HCT116 (cell line): ENCODE results near the gene CMC1. TPM values are rescaled to one million over a fixed set of nuclear protein-coding genes. Genes with fewer than 3 reads are reported as not detected.

Experiments
- ATAC-seq: fragments of 200-7000 bp; cut with Tn5 transposase; 2 replicates; pipeline ENCODE4 v1.9.1; 2020; ENCODE audit warnings: mild to moderate bottlenecking, moderate library complexity
- BruUV-seq: library from RNA; stranded (reverse); fragments of 400-500 nt; replicated peaks from 2 replicates; lab custom pipeline; 2021; lab: Mats Ljungman, UMichigan
- CTCF ChIA-PET: fragments of 300-600 bp; sonication (Branson Sonifier 250); formaldehyde crosslinking; loops from one replicate; lab custom pipeline; 2021; ENCODE audit warnings: antibody characterized with exemption; lab: Charles Lee
- POLR2A ChIA-PET: fragments of 300-600, 350-600 bp; sonication (Branson Sonifier 250); formaldehyde crosslinking; loops from one replicate; lab custom pipeline; 2021; ENCODE audit warnings: antibody characterized with exemption; lab: Charles Lee
- RAD21 ChIA-PET, 2 experiments: fragments of 300-600 bp; sonication (Branson Sonifier 250); formaldehyde crosslinking; loops; one replicate each; lab custom pipeline; 2023; ENCODE audit warnings: low total read pairs in 2 of 2; ENCODE audit not compliant: uncharacterized antibody in 2 of 2, unreplicated experiment in 2 of 2, low non-redundant PET in 1 of 2; lab: Charles Lee
- DNase-seq: peaks from one replicate; pipeline ENCODE4 v3.0.0-alpha.2; 2010; ENCODE audit warnings: low read depth, low spot score
- H2AFZ ChIP-seq: fragments of 200-600 bp; shearing (Covaris generic), sonication (generic); 2 replicates; pipeline ENCODE4 v1.6.1; 2017; ENCODE audit warnings: low read depth, mixed run types, mixed read lengths, antibody characterized with exemption, low read length; ENCODE audit not compliant: poor library complexity, severe bottlenecking
- H3K27ac ChIP-seq: 2 replicates; pipeline ENCODE4 v1.5.1; 2012; ENCODE audit warnings: low read depth, low read length
- H3K27me3 ChIP-seq: fragments of 200-600 bp; sonication (generic); 2 replicates; pipeline ENCODE4 v1.6.1; 2016; ENCODE audit warnings: mixed run types, low read length, mixed read lengths; ENCODE audit not compliant: insufficient read depth
- H3K36me3 ChIP-seq, 2 experiments: fragments of 200-500 bp in 1 of 2; fragments of 200-600 bp in 1 of 2; sonication (Bioruptor generic) in 1 of 2; sonication (generic) in 1 of 2; 2 replicates each; pipeline versions ENCODE4 v1.5.1 to v1.6.1; 2014 to 2016; ENCODE audit warnings: low read length in 2 of 2, inconsistent platforms in 1 of 2, mixed read lengths in 1 of 2, mixed run types in 1 of 2; ENCODE audit not compliant: insufficient read depth in 2 of 2, control insufficient read depth in 1 of 2
- H3K4me1 ChIP-seq, 2 experiments: fragments of 200-600 bp in 1 of 2; sonication (generic) in 1 of 2; 2 replicates each; pipeline versions ENCODE4 v1.5.1 to v1.6.1; 2012 to 2017; ENCODE audit warnings: low read length in 2 of 2, inconsistent platforms in 1 of 2, mild to moderate bottlenecking in 1 of 2, mixed read lengths in 1 of 2, mixed run types in 1 of 2, moderate library complexity in 1 of 2; ENCODE audit not compliant: insufficient read depth in 2 of 2, control insufficient read depth in 1 of 2
- H3K4me2 ChIP-seq: fragments of 200-600 bp; sonication (generic); 2 replicates; pipeline ENCODE4 v1.6.1; 2017; ENCODE audit warnings: mixed run types, low read length, mixed read lengths
- H3K4me3 ChIP-seq, 2 experiments: fragments of 200-600 bp in 1 of 2; sonication (generic) in 1 of 2; replicated peaks in 1 of 2; 2 replicates each; pipeline ENCODE4 v1.5.1; 2011 to 2016; ENCODE audit warnings: low read length in 2 of 2, control low read depth in 1 of 2, low read depth in 1 of 2, mild to moderate bottlenecking in 1 of 2, mixed read lengths in 1 of 2, mixed run types in 1 of 2
- H3K79me2 ChIP-seq: fragments of 200-600 bp; sonication (generic); 2 replicates; pipeline ENCODE4 v1.6.1; 2017; ENCODE audit warnings: mild to moderate bottlenecking, mixed run types, low read length, moderate library complexity, mixed read lengths; ENCODE audit not compliant: insufficient read depth
- H3K9ac ChIP-seq: fragments of 200-600 bp; sonication (generic); 2 replicates; pipeline ENCODE4 v1.6.1; 2016; ENCODE audit warnings: low read length, mixed read lengths
- H3K9me2 ChIP-seq: fragments of 200-600 bp; sonication (generic), shearing (Covaris generic); 2 replicates; pipeline ENCODE4 v1.6.1; 2017; ENCODE audit warnings: mixed run types, mild to moderate bottlenecking, moderate library complexity; ENCODE audit not compliant: insufficient read depth
- H3K9me3 ChIP-seq, 2 experiments: fragments of 200-500 bp in 1 of 2; fragments of 200-600 bp in 1 of 2; sonication (Bioruptor generic) in 1 of 2; sonication (generic) in 1 of 2; 2 replicates each; pipeline ENCODE4 v1.6.1; 2014 to 2017; ENCODE audit warnings: low read length in 2 of 2, mixed read lengths in 2 of 2, inconsistent platforms in 1 of 2, low read depth in 1 of 2, mild to moderate bottlenecking in 1 of 2, mixed run types in 1 of 2, moderate library complexity in 1 of 2; ENCODE audit not compliant: control insufficient read depth in 1 of 2, insufficient read depth in 1 of 2
- H4K20me1 ChIP-seq: fragments of 200-600 bp; sonication (generic), shearing (Covaris generic); 2 replicates; pipeline ENCODE4 v1.6.1; 2017; ENCODE audit warnings: mixed run types, mild to moderate bottlenecking, moderate library complexity; ENCODE audit not compliant: insufficient read depth
- CBX3 ChIP-seq: IDR thresholded peaks from 2 replicates; pipeline ENCODE4 v1.6.1; 2012; ENCODE audit warnings: low read depth
- CTCF ChIP-seq, 3 experiments: fragments of 200-600 bp in 1 of 3; sonication (generic) in 1 of 3; IDR thresholded peaks in 2 of 3; conservative IDR thresholded peaks in 1 of 3; 2 replicates each; pipeline ENCODE4 v1.5.1; 2012 to 2017; ENCODE audit warnings: low read depth in 2 of 3, low read length in 2 of 3, antibody characterized with exemption in 1 of 3, borderline replicate concordance in 1 of 3, control low read depth in 1 of 3, mild to moderate bottlenecking in 1 of 3, mixed read lengths in 1 of 3, mixed run types in 1 of 3, moderate library complexity in 1 of 3; ENCODE audit not compliant: insufficient read depth in 1 of 3
- EZH2 ChIP-seq: fragments of 200-600 bp; sonication (generic); IDR thresholded peaks from 2 replicates; pipeline ENCODE4 v1.6.1; 2017; ENCODE audit warnings: antibody characterized with exemption, mixed run types
- EZH2phosphoT487 ChIP-seq: fragments of 200-600 bp; IDR thresholded peaks from 2 replicates; pipeline ENCODE4 v1.6.1; 2018; ENCODE audit warnings: antibody characterized with exemption, borderline replicate concordance
- JUND ChIP-seq: IDR thresholded peaks from 2 replicates; pipeline ENCODE4 v1.6.1; 2012
- MAX ChIP-seq: IDR thresholded peaks from 2 replicates; pipeline ENCODE4 v1.6.1; 2012
- POLR2AphosphoS5 ChIP-seq: IDR thresholded peaks from 2 replicates; pipeline ENCODE4 v1.6.1; 2011; ENCODE audit warnings: mild to moderate bottlenecking, low read depth, low read length, moderate library complexity
- RAD21 ChIP-seq: IDR thresholded peaks from 2 replicates; pipeline ENCODE4 v1.6.1; 2012; ENCODE audit warnings: low read depth, mild to moderate bottlenecking
- REST ChIP-seq: IDR thresholded peaks from 2 replicates; pipeline ENCODE4 v1.6.1; 2012; ENCODE audit warnings: low read depth
- SIN3A ChIP-seq: IDR thresholded peaks from 2 replicates; pipeline ENCODE4 v1.6.1; 2012; ENCODE audit warnings: low read depth
- SP1 ChIP-seq: IDR thresholded peaks from 2 replicates; pipeline ENCODE4 v1.6.1; 2012; ENCODE audit warnings: low read depth
- YY1 ChIP-seq: IDR thresholded peaks from 2 replicates; pipeline ENCODE4 v1.6.1; 2011; ENCODE audit warnings: low read length, low read depth, moderate library complexity, mild to moderate bottlenecking; ENCODE audit not compliant: insufficient replicate concordance; ENCODE audit errors: extremely low read depth
- ZBTB33 ChIP-seq: IDR thresholded peaks from 2 replicates; pipeline ENCODE4 v1.6.1; 2011; ENCODE audit warnings: mild to moderate bottlenecking, low read length, moderate library complexity; ENCODE audit not compliant: insufficient replicate concordance; ENCODE audit errors: extremely low read depth
- intact Hi-C: fragments of 100-400 bp; cut with micrococcal nuclease; formaldehyde crosslinking; loops from 2 replicates; pipeline ENCODE4 v1.10.0; 2022
- total RNA-seq: library from RNA; stranded (reverse); gene quantifications from one replicate; pipeline ENCODE4 v1.2.1, GENCODE V29; 2021; ENCODE audit not compliant: unreplicated experiment

Gene CMC1
- total RNA-seq, 1 experiment from 2014 or later, result 29.0 TPM

- ChIA-PET RAD21 (no interaction called here), POLR2A (no interaction called here), CTCF (no interaction called here)
- TF ChIP-seq REST (no peak), EZH2phosphoT487 (no peak), JUND (no peak), SIN3A (no peak), POLR2AphosphoS5 (no peak), CBX3 (no peak), CTCF (IDR thresholded peaks at IDR 0.05 in 2 of 3, conservative IDR thresholded peaks at IDR 0.05 in 1 of 3; ENCODE audit: borderline replicate concordance in 1 of 3, insufficient read depth in 1 of 3, low read depth in 2 of 3, low read length in 2 of 3) (no peak), EZH2 (no peak), SP1 (no peak), RAD21 (no peak), YY1 (no peak), ZBTB33 (no peak), MAX (no peak)
- H3K4me3 ChIP-seq, result no peak overlapping the region
- no peak overlapping the region for H3K27ac ChIP-seq
- H3K36me3 ChIP-seq, result no peaks in the 10 kb centered on the region
- intact Hi-C loops, result loop anchor here (10.0 kb wide), 1 partner anchor 291 kb away; no protein-coding TSS in a partner anchor
- H3K79me2 ChIP-seq, result peaks cover 77% of the 10 kb centered on the region
- no peaks in the 10 kb centered on the region for H3K9me3 ChIP-seq
- no peak overlapping the region for H2AFZ ChIP-seq
- BruUV-seq, result no TSS peak
- no peaks in the 10 kb centered on the region for H4K20me1 ChIP-seq
- no peaks in the 10 kb centered on the region for H3K9me2 ChIP-seq
- H3K4me2 ChIP-seq, result no peak overlapping the region
- peaks cover 3 to 10% of the 10 kb centered on the region in 2 experiments; a peak in 2 of 4 replicates for H3K4me1 ChIP-seq
- DNase-seq (no peak), ATAC-seq (no peak)
- H3K27me3 ChIP-seq, result no peaks in the 10 kb centered on the region
- H3K9ac ChIP-seq, result no peak overlapping the region
Measured at GRCh38 chr3:28345690-28346089, 104.3 kb downstream of the CMC1 start.
